ENCODE data around the gene DHRS7.
A peak's percentile ranks its signal among the peaks of the same experiment; 100 is the strongest.

The DHRS7 gene

GRCh38 chr14:60184905-60185555, 19.8 kb upstream of the DHRS7 start:
- DNase-seq, result no peak

- DNase-seq, result no peak
These were observed 19.1 kb upstream of the DHRS7 start for GRCh38 chr14:60184146-60184904.

- no peak for DNase-seq
These were observed 18.5 kb upstream of the DHRS7 start for GRCh38 chr14:60183741-60184140.

GRCh38 chr14:60183138-60183537, 17.9 kb upstream of the DHRS7 start:
- DNase-seq, result no peak

- DNase-seq, result no peak
These were observed 14.3 kb upstream of the DHRS7 start for GRCh38 chr14:60179431-60179869.

GRCh38 chr14:60178820-60179219, 13.6 kb upstream of the DHRS7 start:
- DNase-seq, result no peak

- no peak for DNase-seq
These were observed 13.0 kb upstream of the DHRS7 start for GRCh38 chr14:60178164-60178563.

- no peak for DNase-seq
These were observed 10.2 kb upstream of the DHRS7 start for GRCh38 chr14:60175255-60175902.

- DNase-seq, result no peak
These were observed 9.4 kb upstream of the DHRS7 start for GRCh38 chr14:60174352-60175254.

- no peak for DNase-seq
These were observed 6.5 kb upstream of the DHRS7 start for GRCh38 chr14:60171690-60172089.

GRCh38 chr14:60170948-60171347, 5.8 kb upstream of the DHRS7 start:
- DNase-seq, result no peak

GRCh38 chr14:60169722-60170121, 4.5 kb upstream of the DHRS7 start:
- DNase-seq, result no peak

GRCh38 chr14:60166142-60166541, 944 bp upstream of the DHRS7 start:
- DNase-seq, result no peak

GRCh38 chr14:60165547-60165876, 314 bp upstream of the DHRS7 start:
- no peak for DNase-seq

- DNase-seq, result no peak
These were observed 840 bp downstream of the DHRS7 start for GRCh38 chr14:60164404-60164711.

GRCh38 chr14:60163693-60164092, 1.5 kb downstream of the DHRS7 start:
- no peak for DNase-seq

GRCh38 chr14:60161196-60162107, 3.7 kb downstream of the DHRS7 start:
- no peak for DNase-seq

- no peak for DNase-seq
These were observed 4.8 kb downstream of the DHRS7 start for GRCh38 chr14:60160422-60160821.

GRCh38 chr14:60154671-60155070, 10.5 kb downstream of the DHRS7 start:
- no peak for DNase-seq

- no peak for DNase-seq
These were observed 11.2 kb downstream of the DHRS7 start for GRCh38 chr14:60153991-60154390.

- DNase-seq, result peak; percentile 3 to 52 (median 24)
These were observed 13.5 kb downstream of the DHRS7 start for GRCh38 chr14:60151715-60152114.

- no peak for DNase-seq
These were observed 30.5 kb downstream of the DHRS7 start for GRCh38 chr14:60134702-60135101.

All from activated naive CD4-positive, alpha-beta T cell (primary cell).